A204.1 (cell line): ENCODE results near the gene NOP14.
"Not testable (repeated sequence)": the region's sequence is repeated elsewhere in the genome, so short reads cannot be mapped to it uniquely, and the experiment has no call there.

Experiments
- FAIRE-seq: peaks from 2 replicates; lab custom pipeline; 2012; peaks lifted over from hg19 to GRCh38; lab: Jason Lieb, UNC

The NOP14 gene

DNA sequence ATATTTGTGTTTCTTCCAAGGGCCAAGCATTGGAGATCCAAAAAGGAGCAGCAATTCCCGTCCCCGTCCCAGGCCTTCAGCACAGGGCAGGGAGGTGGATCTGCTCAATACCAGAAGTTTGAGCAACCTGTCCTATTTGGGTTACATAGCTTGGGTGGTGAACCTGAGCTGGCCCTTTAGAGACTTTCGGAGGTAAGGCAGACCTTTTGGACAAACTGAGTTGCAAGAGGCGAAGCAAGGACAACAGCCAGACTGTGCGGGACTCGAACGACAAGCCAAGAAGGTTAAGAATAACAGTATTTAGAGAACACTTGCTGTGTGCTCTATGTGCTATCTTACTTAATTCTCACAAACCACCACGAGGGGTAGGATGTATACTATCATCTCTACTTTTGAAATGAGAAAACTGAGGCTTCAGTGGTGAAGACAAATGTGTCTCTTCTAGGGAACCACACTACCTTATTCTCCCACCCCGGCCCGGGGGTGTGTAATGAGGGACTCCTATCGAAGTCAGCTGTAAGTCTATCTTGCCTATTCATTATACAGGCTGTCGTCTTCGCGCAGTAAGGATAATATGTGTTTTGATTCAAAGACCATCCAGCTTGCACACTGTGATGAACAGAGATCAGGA is 1.3 kb downstream of the NOP14 start:
- FAIRE-seq = no peak

DNA sequence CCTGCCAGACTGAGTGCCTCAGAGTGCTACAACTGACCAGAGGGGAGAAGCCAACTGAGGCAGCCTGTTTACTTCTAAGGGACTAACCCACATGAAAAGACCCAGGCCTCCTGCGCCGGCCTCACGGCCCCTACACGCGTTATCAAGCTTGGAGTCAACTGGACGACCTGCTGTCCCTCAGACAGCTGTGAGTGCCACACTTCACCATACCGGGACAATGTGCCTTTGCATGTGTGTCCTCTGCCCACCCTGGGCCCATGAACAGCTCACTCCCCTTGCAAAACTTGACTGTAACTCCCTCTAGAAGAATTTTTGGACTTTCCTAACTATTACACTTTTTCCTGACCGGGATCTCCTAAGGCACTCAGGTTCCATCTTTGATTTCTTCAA is 1.8 kb downstream of the NOP14 start:
- FAIRE-seq = no peak

DNA sequence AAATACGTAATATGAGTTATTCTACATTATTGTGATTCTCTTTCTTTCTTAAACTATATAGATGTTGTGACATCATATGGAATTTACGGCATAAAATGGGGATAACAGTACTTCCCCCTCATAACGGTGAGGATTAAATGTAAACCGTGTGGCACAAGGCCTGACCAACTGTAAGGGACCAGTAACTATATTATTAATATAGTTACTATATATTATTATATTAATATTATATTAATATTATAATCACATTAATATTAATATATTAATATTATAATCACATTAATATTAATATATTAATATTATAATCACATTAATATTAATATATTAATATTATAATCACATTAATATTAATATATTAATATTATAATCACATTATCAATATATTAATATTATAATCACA is 2.8 kb downstream of the NOP14 start:
- FAIRE-seq = not testable (repeated sequence)

DNA sequence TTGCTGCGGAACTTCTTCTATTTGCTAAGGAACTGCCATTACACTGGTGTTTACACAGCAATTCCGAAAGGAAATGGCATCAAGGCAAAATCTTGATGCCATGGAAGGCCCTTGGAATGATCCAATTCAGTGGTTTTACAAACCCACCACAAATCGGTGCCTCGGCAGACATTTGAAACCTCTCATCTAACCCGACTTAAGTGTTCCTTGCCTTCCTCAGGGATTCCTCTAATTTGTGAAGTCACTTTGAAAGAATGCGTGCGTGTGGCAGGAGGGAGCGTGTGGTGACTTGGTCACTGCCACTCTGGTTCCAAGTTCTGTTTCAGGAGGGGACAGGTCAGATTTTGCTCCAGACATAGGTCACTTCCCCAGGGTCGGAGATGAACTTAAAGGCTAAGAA is 4.8 kb downstream of the NOP14 start:
- no peak for FAIRE-seq

DNA sequence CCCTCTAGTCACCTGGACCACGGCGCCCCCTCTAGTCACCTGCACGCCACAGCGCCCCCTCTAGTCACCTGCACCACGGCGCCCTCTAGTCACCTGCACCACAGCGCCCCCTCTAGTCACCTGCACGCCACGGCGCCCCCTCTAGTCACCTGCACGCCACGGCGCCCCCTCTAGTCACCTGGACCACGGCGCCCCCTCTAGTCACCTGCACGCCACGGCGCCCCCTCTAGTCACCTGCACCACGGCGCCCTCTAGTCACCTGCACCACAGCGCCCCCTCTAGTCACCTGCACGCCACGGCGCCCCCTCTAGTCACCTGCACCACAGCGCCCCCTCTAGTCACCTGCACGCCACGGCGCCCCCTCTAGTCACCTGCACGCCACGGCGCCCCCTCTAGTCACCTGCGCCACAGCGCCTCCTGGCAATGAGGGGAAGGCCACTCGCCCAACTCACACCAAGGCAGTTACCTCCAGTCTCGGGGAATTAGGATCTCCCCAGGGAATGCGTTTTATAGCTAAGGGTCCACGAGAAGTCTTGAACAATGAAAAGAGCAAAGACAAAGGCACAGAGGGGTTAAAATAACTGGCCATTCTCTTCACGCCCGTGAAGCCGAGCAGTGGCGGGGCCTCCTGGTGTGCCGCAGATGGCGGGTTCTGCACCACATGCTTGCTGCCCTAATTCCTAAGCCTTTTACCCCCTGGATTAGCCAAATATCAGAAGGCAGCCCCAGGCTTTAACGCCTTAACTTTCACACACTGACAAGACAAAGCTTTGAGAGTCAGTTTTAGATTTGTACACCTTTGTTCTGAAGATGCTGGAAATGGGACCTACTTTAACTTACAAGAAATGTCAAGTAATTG is 7.8 kb downstream of the NOP14 start:
- FAIRE-seq = not testable (repeated sequence)

DNA sequence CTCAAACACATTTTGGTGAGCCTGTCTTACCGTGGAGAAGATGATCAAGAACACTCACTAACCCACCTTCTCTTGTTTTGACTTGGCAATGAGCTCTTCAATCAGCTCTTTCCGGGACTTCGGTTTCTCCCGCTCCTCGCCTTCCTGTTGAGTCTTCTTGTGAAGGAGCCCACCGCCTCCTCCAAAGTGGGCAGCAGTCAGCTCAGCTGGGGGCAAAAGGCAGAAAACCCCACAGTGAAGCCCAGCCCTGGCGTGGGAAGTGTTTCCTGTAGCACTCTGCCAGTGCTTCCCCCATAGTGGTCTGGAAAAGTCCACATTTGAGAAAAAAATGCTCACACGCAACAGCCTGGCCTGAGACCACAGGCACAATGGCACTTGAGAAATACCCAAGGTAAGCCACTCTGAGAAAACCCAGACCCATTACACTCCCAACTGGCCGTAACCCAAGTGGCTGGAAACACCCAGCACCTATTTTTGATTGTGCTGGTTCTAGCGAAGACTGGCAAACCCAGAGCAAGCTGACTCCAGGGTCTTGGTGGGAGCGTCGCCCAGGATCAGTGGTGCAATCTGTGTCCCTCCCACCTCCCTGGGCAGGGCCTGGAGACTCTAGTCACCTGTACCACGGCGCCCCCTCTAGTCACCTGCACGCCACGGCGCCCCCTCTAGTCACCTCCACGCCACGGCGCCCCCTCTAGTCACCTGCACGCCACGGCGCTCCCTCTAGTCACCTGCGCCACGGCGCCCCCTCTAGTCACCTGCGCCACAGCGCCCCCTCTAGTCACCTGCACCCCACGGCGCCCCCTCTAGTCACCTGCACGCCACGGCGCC is 8.6 kb downstream of the NOP14 start:
- FAIRE-seq = no peak

DNA sequence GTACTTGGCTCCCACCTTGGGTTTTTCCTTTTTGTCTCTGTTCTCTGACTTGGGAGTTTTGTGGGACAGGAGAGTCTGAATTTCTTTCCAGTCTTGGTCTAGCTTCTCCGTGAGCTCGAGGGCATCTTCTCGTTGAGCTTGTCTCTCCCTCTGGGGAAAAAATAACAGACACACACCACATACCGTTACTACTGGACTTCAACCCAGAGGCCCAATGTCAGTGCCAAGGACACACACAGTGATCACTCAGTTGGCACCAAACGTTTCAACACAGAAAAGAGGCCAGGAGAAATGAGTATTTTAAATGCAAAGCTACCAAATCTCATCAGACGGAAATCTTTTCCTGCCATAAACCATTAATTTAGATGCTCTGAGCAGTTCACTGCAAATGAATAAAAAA is 9.7 kb downstream of the NOP14 start:
- FAIRE-seq = no peak

DNA sequence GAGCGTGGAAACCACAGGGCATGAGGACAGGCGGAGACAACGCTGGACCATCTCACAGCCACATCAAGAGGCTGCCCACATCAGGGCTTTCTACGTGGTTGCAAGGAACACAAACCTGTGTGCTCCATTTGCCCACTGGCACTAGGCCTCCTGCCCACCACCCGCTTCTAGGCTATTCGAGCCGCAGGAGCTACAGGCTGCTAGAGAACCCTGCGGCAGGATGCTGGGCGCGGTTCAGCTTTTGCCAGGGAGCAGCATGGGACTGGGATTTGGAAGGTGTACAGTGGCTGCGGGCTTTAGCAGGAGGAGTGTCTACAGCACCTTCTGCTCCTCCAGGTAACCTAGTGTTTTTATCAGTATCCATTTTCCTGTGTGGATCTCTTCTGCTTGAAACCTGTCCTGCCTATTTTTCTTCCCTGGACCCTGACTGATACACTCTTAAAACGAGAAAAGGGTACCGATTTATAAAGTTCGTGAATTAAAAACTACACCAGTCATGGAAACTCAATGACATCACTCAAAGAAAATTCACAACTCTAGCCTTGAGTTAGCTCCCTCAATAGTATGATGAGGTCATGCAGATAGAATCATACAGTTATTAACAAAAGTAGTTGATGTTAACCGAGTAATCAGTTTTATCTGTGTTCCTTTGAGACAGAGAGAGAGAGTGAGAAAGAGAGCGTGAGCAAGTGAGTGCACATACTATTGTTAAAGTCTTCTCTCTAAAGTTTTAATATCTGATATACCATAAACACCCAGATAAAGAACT is 12.8 kb downstream of the NOP14 start:
- no peak for FAIRE-seq

DNA sequence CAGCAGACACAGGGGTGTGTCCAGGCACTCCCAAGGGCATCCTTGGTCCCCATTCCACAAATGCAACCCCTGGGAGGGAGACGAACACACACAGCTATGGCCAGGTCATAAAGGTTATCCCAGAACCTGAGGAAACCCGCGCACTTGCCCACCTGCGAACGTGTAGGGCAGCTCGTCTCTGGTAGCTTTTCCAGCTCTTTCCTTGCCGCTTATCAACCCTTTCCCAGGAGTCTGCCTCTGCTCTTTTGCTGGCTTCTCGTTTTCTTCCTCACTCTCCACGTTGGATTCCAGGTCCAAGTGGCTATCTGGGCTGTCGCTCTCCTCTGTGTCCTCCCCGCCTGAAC is 13.5 kb downstream of the NOP14 start:
- no peak for FAIRE-seq

DNA sequence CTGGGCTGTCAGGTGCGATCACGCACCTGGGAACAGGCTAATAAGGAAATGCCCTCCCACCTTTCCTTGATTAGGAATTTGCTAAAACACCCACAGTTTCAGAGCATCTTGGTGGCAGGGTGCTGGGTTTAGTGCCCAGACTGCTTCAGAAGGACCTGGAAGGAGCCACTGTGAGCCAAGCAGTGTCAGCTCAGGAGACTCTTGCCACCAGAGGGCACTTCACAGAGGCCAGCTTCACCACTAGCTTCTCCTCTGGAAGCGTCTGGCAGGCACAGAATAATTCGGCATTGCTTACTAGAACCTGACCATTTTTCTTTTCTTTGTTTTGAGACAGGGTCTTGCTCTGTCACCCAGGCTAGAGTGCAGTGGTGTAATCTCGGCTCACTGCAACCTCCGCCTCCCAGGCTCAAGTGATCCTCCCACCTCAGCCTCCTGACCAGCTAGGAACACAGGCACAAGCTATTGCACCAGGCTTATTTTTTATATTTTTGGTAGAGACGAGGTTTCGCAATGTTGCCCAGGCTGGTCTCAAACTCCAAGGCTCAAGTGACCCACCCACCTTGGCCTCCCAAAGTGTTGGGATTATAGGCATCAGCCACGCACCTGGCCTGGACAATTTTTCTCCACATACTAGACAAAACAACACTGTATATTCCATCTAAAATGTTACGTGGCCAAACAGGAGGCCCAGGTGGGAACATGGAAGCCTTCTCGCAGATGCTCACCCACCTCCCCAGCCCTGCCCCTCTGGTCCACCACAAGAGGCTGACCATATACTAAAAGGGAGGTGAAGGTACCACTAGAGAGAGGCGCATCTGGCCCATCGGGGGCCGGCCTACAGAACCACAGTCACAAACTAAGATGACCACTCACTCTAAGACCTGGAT is 14.1 kb downstream of the NOP14 start:
- no peak for FAIRE-seq

DNA sequence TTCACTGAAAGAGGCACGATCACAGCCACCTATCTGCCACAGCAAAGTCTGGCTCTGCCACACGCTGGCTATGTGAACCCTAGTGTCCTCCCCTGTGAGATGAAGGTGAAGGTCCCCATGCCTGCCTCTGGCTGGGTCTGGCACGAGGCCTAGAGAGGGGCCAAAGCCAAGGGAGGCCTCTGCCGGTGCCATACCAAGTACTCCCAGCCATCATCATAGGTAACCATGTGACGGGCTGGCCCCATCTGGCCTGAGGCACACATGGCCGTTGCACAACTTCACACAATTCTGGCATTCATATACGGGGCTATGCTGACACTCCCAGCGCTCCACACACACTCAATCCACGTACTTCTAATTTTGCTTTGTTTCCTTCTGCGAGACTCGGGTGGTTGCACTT is 15.3 kb downstream of the NOP14 start:
- FAIRE-seq = no peak

DNA sequence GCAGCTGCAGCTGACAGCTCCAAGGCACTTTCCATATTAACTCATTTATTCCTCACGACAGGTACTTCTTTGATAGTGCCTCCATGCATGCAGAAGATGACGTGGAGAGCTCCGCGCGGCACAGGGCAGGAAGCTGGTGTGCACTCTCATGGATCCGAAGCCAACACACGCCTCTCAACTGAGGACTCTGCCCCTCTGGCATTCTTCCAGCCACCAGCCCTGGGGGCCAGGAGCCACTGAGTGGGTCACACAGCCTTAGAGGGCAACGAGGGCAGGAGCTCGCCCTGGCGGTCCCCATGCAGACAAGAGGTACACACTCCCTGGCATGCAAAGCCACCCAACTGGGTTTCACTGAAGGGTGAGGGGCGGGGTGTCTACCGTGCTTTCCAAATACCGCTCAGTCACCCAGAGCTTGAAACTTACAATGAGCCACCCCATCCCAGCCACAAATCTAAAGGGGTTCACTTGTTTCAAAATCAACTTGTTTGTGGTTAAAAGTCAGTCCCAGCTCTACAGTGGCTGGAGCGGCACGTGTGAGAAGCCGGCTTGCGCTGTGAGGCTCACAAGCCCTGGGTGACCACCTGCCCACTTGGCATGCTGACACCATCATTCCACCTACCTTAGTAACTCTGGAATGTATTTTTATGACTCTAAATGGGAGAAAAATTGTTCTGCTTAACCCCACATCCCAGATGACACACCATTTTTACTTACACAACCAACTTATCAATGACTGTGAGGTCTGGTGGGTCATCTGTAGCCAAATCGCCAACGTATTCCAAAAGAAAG is 16.2 kb downstream of the NOP14 start:
- no peak for FAIRE-seq

DNA sequence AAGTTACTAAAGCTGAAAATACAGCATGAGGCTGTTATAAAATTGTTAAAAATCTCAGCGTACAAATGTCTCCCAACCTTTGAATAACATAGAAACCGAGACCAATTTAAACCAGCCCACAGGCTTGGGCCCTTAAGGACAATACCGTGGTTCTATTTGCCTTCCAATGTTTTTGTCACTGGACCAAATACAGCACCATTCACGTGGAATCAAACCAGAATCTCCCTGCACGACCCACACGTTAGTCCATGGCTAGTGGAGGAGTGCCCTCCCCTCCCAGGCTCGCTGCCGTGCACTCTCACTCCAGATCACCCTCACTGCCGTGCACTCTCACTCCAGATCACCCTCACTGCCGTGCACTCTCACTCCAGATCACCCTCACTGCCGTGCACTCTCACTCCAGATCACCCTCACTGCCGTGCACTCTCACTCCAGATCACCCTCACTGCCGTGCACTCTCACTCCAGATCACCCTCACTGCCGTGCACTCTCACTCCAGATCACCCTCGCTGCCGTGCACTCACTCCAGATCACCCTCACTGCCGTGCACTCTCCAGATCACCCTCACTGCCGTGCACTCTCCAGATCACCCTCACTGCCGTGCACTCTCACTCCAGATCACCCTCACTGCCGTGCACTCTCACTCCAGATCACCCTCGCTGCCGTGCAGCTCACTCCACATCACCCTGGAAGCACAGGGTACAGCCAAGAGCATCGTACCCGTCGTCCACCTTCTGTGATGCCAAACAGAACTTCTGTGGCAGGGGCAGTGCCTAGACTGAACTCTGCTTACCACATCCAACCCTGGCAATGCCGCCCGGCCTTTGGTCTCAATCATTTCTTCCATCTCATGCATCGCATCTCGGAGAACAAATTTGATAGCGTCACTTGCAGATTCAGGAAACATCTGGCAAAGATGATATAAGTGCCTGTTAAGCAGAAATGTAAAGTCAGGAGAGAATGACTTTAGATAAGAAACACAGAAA is 17.3 kb downstream of the NOP14 start:
- FAIRE-seq = not testable (repeated sequence)

DNA sequence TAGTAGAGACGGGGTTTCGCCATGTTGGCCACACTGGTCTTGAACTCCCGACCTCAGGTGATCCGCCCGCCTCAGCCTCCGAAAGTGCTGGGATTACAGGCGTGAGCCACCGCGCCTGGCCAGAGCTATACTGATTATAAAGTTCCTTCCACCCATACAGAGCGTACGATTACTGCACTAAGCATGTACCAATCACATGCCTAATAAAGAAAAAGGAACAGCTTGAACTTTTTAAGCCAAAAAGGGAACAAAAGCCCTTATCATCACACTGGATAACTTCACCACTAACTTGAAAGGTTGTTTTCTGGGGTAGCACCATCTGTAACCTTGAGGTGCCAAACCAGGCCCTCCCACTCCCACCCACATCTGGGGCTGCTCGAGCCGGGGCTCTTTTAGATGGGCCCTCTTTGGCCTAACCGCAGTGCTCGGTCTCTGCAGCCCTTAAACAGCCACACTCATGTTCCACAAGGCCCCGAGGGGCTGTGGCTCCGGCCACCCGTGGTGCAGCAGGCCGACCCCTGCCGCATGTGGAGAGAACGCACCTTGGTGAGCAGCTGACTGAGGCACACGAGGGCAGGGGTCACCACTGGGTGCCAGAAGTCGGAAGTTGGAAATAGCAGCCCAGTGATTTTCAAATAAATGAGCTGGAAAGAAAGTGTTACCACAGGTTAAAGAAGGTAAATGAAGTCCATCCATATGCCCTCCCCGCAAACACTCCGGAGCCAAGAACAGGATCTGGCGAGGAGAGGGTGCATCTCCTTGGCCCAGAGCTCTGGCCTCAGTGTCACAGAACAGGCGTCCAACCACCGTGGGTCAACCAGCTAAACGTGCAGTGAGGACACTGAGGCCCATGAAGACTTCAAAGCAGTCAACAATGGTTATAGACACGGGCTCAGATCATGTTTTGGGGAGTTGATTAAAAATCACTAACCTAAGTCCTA is 18.4 kb downstream of the NOP14 start:
- no peak for FAIRE-seq

DNA sequence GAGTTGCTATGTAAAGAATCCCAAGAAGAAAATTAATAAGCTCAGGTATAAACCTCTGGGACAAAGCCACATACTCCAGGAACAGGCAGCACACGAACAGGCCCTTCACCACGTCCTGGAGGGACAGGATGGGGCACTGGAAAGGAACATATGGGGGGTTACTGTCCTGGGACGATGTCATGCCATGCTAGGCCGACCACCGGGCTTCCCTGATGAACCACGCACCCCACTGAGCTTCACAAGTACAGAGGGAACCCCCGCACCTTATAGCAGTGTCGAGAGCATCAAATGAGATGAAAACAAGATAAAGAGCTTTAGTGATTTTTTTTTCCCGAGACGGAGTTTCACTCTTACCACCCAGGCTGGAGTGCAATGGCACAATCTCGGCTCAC is 19.1 kb downstream of the NOP14 start:
- no peak for FAIRE-seq

DNA sequence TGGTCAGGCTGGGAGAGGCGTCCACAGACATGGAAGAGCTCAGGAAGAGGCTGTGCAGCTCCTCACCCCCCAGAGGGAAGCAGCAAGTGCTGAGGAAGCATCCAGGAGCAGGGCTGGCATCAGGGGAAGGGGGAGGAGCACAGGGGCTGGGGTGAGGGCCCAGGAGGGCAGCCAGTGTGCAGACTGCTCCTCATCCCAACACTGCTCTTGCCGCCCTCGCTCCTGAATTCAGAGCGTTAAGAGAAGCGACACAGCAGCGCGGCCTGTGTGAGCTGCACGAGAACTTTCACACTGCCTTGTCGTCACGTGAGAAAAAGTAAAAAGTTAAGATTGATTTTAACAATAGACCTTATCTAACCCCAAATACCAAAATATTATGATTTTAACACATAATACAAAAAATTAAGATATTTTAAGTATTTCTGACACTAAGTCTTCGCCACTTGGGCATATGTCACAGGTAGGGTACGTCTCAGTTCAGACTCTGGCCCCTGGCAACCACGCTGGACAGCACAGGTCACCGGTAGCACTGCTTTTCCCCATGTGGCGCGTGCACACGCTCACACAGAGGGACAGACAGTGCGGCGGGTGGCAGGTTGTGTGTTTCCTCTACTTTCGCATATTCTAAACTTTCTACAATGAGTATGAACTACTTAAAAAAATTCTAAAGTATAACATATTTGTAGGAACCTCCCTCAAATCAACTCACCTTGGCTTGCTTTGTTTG is 19.7 kb downstream of the NOP14 start:
- FAIRE-seq = no peak
